Keratinocyte (primary cell): ENCODE measurements around the gene RDH16. TPM values are rescaled to one million over a fixed set of nuclear protein-coding genes. Genes with fewer than 3 reads are reported as not detected.

Experiments used
- DNase-seq: peaks from one replicate; pipeline ENCODE4 v3.0.0-alpha.2; 2011; ENCODE audit warnings: low read depth, missing footprints, low spot score
- FAIRE-seq: peaks from 2 replicates; lab custom pipeline; 2011; peaks lifted over from hg19 to GRCh38; lab: Jason Lieb, UNC
- H2AFZ ChIP-seq: 2 replicates; pipeline ENCODE4 v1.6.0; 2012; ENCODE audit warnings: low read length, control low read depth, inconsistent platforms; ENCODE audit not compliant: control insufficient read depth
- H3K27ac ChIP-seq: 2 replicates; pipeline ENCODE4 v1.5.1; 2011; ENCODE audit warnings: low read length; ENCODE audit not compliant: control insufficient read depth, insufficient read depth
- H3K27me3 ChIP-seq: 3 replicates; pipeline ENCODE4 v1.6.0; 2011; ENCODE audit warnings: low read length; ENCODE audit not compliant: control insufficient read depth, insufficient read depth; ENCODE audit errors: extremely low read depth
- H3K36me3 ChIP-seq, 2 experiments: 2 replicates in 1 of 2; 3 replicates in 1 of 2; pipeline ENCODE4 v1.5.1; 2011; ENCODE audit warnings: low read length in 2 of 2, mild to moderate bottlenecking in 1 of 2; ENCODE audit not compliant: control insufficient read depth in 2 of 2, insufficient read depth in 2 of 2; ENCODE audit errors: extremely low read depth in 1 of 2
- H3K4me1 ChIP-seq: 3 replicates; pipeline ENCODE4 v1.5.1; 2011; ENCODE audit warnings: low read length; ENCODE audit not compliant: control insufficient read depth, insufficient read depth; ENCODE audit errors: extremely low read depth
- H3K4me2 ChIP-seq: 3 replicates; pipeline ENCODE4 v1.6.0; 2011; ENCODE audit warnings: low read depth, low read length; ENCODE audit not compliant: control insufficient read depth, insufficient read depth; ENCODE audit errors: extremely low read depth
- H3K4me3 ChIP-seq, 3 experiments: fragments of 200-600 bp in 1 of 3; sonication (generic) in 1 of 3; 2 replicates in 2 of 3; 3 replicates in 1 of 3; pipeline ENCODE4 v1.5.1; 2011 to 2016; ENCODE audit warnings: low read length in 3 of 3, mild to moderate bottlenecking in 3 of 3, control low read depth in 2 of 3, inconsistent platforms in 1 of 3, low read depth in 1 of 3, mixed read lengths in 1 of 3, mixed run types in 1 of 3, moderate library complexity in 1 of 3; ENCODE audit not compliant: control insufficient read depth in 2 of 3, insufficient read depth in 2 of 3; ENCODE audit errors: extremely low read depth in 1 of 3
- H3K79me2 ChIP-seq: 2 replicates; pipeline ENCODE4 v1.6.0; 2012; ENCODE audit warnings: low read length; ENCODE audit not compliant: control insufficient read depth, insufficient read depth
- H3K9ac ChIP-seq: 3 replicates; pipeline ENCODE4 v1.6.0; 2011; ENCODE audit warnings: low read length; ENCODE audit not compliant: control insufficient read depth, insufficient read depth; ENCODE audit errors: extremely low read depth
- H3K9me1 ChIP-seq: 3 replicates; pipeline ENCODE4 v1.6.0; 2011; ENCODE audit warnings: low read length; ENCODE audit not compliant: control insufficient read depth, insufficient read depth; ENCODE audit errors: extremely low read depth
- H3K9me3 ChIP-seq: 2 replicates; pipeline ENCODE4 v1.5.1; 2012; ENCODE audit warnings: low read depth, low read length; ENCODE audit not compliant: control insufficient read depth
- H4K20me1 ChIP-seq: 3 replicates; pipeline ENCODE4 v1.6.0; 2011; ENCODE audit warnings: low read length; ENCODE audit not compliant: control insufficient read depth, insufficient read depth; ENCODE audit errors: extremely low read depth
- CTCF ChIP-seq, 3 experiments: IDR thresholded peaks in 1 of 3; conservative IDR thresholded peaks in 1 of 3; optimal IDR thresholded peaks in 1 of 3; 2 replicates in 2 of 3; 3 replicates in 1 of 3; pipeline versions ENCODE3 to v1.5.1; 2011; ENCODE audit warnings: low read length in 3 of 3, mild to moderate bottlenecking in 3 of 3, moderate library complexity in 2 of 3, control low read depth in 1 of 3, inconsistent platforms in 1 of 3; ENCODE audit not compliant: insufficient read depth in 2 of 3; ENCODE audit errors: extremely low read depth in 1 of 3
- EZH2 ChIP-seq: IDR thresholded peaks from one replicate; pipeline ENCODE4 v1.6.1; 2012; ENCODE audit warnings: inconsistent platforms, mild to moderate bottlenecking, low read length, moderate library complexity
- dilution Hi-C: fragments of 300-500 bp; cut with MboI; formaldehyde crosslinking; loops from one replicate; pipeline ENCODE4 v1.7.0; 2020; ENCODE audit warnings: low sequenced_read_pairs; ENCODE audit not compliant: extremely low pct_ligation_motif_present
- polyA plus RNA-seq, 5 experiments: library from polyadenylated mRNA; depleted of rRNA in 3 of 5; stranded (reverse) in 3 of 5; stranded (forward) in 1 of 5; unstranded in 1 of 5; fragments of >200 nt; gene quantifications; 1 replicate in 1 of 5; 2 replicates in 3 of 5; 3 replicates in 1 of 5; pipeline versions ENCODE4 v1.2.1 to v1.2.3, GENCODE V29; 2011 to 2012; ENCODE audit warnings: missing spikeins in 2 of 5, low read depth in 1 of 5, low replicate concordance in 1 of 5

Gene RDH16
- polyA plus RNA-seq, 1 donor (not counting 4 experiments of a cell fraction or from before 2014, with no cell fraction given), result 0.21 TPM

DNA sequence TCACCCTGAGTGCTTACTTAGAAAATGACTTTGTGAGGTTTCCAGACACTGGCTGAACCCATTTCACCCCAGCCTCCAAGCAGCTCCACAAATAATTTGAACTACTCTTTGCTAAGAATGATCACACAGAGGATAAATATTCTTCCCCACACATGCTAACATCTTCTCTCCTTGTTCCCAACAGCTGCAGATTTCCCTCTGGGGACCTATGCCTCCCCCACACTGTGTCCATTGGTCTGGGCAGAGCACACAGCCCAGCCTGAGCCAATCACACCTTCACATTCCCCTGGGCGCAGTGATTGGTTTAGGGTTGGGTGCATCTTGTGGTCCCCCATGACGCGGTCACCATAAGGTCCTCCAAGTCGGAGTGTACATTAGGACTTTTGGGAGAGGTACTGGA is 30.1 kb downstream of the RDH16 start:
- TF ChIP-seq CTCF (optimal IDR thresholded peaks at IDR 0.05 in 1 of 3, IDR thresholded peaks at IDR 0.05 in 1 of 3, conservative IDR thresholded peaks at IDR 0.05 in 1 of 3; ENCODE audit: extremely low read depth in 1 of 3, insufficient read depth in 2 of 3, low read length in 3 of 3) (no peak), EZH2 (no peak)
- Histone ChIP-seq H3K9me3 (no peaks in the 10 kb centered on the region), H3K36me3 (no peaks in the 10 kb centered on the region), H3K4me2 (no peak overlapping the region), H3K79me2 (no peaks in the 10 kb centered on the region), H2AFZ (no peak overlapping the region), H3K4me3 (no peak overlapping the region), H3K9ac (no peak overlapping the region), H3K27me3 (peaks cover 6% of the 10 kb centered on the region), H3K4me1 (peaks cover 8% of the 10 kb centered on the region), H4K20me1 (no peaks in the 10 kb centered on the region), H3K9me1 (no peaks in the 10 kb centered on the region), H3K27ac (no peak overlapping the region)
- no peak for FAIRE-seq
- no peak for DNase-seq
- dilution Hi-C loops, result no loop called here

DNA sequence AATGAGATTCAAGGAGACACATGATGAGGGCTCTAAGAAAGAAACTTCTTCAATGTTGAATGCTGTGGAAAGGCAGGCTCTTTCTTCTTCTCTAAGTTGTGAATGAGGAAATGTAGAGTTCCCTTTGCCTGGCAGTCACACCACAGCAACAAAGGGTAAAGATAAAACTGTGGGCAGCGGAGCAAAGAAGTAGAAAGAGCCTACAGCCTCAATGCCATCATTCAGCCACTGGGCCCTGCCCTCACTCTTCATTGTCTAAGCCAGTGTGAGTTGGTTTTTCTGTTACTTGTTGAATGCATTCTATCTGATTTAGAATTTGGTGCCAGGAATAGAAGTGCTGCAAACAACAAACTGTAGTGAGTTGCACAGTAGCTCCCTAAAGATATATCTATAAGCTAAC is 35.4 kb downstream of the RDH16 start:
- no peak for TF ChIP-seq EZH2
- no peak for TF ChIP-seq CTCF (optimal IDR thresholded peaks at IDR 0.05 in 1 of 3, IDR thresholded peaks at IDR 0.05 in 1 of 3, conservative IDR thresholded peaks at IDR 0.05 in 1 of 3; ENCODE audit: extremely low read depth in 1 of 3, insufficient read depth in 2 of 3, low read length in 3 of 3)
- no peaks in the 10 kb centered on the region for H3K9me3 ChIP-seq
- H3K4me2 ChIP-seq, result no peak overlapping the region
- H3K9me1 ChIP-seq, result no peaks in the 10 kb centered on the region
- no peaks in the 10 kb centered on the region for H4K20me1 ChIP-seq
- no peak overlapping the region for H3K9ac ChIP-seq
- no peak overlapping the region for H3K4me3 ChIP-seq
- dilution Hi-C loops, result no loop called here
- no peaks in the 10 kb centered on the region for H3K79me2 ChIP-seq
- H3K36me3 ChIP-seq, result no peaks in the 10 kb centered on the region
- H3K27ac ChIP-seq, result no peak overlapping the region
- H2AFZ ChIP-seq, result no peak overlapping the region
- DNase-seq (no peak), FAIRE-seq (no peak)
- peaks cover 6% of the 10 kb centered on the region for H3K27me3 ChIP-seq
- no peaks in the 10 kb centered on the region for H3K4me1 ChIP-seq
